Esophagus muscularis mucosa (tissue), 3 donors: ENCODE measurements around the gene CDON.

Experiments
- EP300 ChIP-seq: sonication (generic); formaldehyde crosslinking; IDR thresholded peaks from one replicate; pipeline ENCODE4 v1.6.1; 2017; ENCODE audit warnings: antibody characterized with exemption
- TF ChIP-seq, protein P1 (sequence below), 3 experiments: fragments of 200-600 bp in 2 of 3; fragments of 450-650 bp in 1 of 3; sonication (generic) in 2 of 3; IDR thresholded peaks; one replicate each; pipeline ENCODE4 v1.5.1; 2017 to 2019; ENCODE audit warnings: antibody characterized with exemption in 3 of 3, mild to moderate bottlenecking in 2 of 3, moderate library complexity in 1 of 3

DNA sequence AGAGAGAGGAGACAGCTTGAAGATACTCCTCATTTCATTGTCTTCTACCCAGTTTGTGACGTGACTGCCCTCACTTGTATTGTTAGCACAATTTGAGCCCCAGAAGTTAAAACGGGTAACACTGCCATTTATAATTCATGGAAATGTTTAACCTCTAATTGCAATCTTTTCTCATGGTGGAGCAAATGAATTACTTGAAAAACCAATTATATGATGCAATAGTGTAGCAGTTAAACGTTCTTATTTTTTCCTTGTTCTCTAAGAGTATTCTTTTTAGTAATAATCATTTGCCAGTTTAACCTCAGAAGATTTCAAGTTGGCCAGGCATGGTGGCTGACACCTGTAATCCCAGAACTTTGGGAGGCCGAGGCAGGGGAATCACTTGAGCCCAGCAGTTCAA lies 56.6 kb downstream of the CDON start:
- TF ChIP-seq EP300 = no peak
- TF ChIP-seq, protein P1, sequence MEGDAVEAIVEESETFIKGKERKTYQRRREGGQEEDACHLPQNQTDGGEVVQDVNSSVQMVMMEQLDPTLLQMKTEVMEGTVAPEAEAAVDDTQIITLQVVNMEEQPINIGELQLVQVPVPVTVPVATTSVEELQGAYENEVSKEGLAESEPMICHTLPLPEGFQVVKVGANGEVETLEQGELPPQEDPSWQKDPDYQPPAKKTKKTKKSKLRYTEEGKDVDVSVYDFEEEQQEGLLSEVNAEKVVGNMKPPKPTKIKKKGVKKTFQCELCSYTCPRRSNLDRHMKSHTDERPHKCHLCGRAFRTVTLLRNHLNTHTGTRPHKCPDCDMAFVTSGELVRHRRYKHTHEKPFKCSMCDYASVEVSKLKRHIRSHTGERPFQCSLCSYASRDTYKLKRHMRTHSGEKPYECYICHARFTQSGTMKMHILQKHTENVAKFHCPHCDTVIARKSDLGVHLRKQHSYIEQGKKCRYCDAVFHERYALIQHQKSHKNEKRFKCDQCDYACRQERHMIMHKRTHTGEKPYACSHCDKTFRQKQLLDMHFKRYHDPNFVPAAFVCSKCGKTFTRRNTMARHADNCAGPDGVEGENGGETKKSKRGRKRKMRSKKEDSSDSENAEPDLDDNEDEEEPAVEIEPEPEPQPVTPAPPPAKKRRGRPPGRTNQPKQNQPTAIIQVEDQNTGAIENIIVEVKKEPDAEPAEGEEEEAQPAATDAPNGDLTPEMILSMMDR (IDR thresholded peaks at IDR 0.05) = no peak
